ENCODE data around the gene NTSR2. TPM values are rescaled to one million over a fixed set of nuclear protein-coding genes. Genes with fewer than 3 reads are reported as not detected.

The NTSR2 gene
- polyA plus RNA-seq, 2 of the 4 experiments (the other 2 are of a cell fraction) = not detected

DNA sequence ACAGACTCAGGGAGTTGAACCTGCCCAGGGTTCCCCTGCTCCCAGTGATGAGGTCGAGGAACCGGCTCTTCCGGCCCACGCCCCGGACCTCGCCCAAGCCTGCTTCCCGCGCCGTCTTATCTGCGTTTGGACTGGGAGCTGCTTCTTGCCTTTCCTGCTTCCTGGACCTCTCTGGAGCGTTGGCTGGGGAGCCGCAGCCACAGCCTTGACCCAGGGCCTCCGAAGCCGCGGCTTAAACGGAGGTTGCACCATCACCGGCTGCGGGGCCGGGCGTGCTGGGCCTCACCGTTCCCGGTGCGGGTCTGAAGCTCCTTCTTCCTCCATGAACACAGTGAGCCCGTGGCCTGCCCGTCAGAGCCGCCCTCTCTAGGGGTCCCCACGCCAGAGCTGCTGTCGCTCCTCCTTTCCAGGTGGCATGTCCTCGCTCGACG is 13.3 kb downstream of the NTSR2 start (continued):
- TF ChIP-seq, protein P1, sequence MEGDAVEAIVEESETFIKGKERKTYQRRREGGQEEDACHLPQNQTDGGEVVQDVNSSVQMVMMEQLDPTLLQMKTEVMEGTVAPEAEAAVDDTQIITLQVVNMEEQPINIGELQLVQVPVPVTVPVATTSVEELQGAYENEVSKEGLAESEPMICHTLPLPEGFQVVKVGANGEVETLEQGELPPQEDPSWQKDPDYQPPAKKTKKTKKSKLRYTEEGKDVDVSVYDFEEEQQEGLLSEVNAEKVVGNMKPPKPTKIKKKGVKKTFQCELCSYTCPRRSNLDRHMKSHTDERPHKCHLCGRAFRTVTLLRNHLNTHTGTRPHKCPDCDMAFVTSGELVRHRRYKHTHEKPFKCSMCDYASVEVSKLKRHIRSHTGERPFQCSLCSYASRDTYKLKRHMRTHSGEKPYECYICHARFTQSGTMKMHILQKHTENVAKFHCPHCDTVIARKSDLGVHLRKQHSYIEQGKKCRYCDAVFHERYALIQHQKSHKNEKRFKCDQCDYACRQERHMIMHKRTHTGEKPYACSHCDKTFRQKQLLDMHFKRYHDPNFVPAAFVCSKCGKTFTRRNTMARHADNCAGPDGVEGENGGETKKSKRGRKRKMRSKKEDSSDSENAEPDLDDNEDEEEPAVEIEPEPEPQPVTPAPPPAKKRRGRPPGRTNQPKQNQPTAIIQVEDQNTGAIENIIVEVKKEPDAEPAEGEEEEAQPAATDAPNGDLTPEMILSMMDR (IDR thresholded peaks at IDR 0.05) = no peak
- TF ChIP-seq CBX2 (IDR thresholded peaks at IDR 0.05; ENCODE audit: borderline replicate concordance, low read depth) = no peak

DNA sequence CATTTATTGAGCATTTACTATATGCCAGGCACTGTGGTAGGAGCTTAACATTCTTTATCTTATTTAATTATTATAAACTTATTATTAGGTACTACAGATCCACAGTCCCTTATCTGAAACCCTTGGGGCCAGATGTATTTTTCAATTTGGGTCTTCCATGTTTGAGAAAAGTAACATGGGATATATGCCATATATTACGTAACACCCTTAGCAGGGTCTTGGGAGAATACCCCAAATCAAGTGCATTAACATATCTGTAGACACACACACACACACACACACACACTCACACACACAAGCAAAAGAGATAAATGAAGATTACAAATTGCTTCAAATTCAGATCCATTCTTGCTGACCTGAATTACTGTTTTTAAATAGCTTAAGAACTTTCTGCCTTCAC is 13.7 kb downstream of the NTSR2 start:
- H3K4me2 ChIP-seq = no peak overlapping the region
- peaks cover 7% of the 10 kb centered on the region for H3K9me3 ChIP-seq
- CTCF ChIA-PET = interaction anchor here (1.3 to 2.0 kb wide), 4 partner anchors 25 to 74 kb away, joined by 4 to 11 read pairs (median 4); no protein-coding TSS in a partner anchor
- H3K4me3 ChIP-seq = no peak overlapping the region
- H3K27ac ChIP-seq = no peak overlapping the region
- no peak for ATAC-seq
- no peak for FAIRE-seq
- 51% methylated on average over 1 of the region's 1 CpG for WGBS (ENCODE audit: missing lambda C conversion rate)
- DNase-seq (ENCODE audit: low read depth in 1 of 2, low spot score in 1 of 2) = no peak
- POLR2A ChIA-PET = no interaction called here
- no peaks in the 10 kb centered on the region for H3K4me1 ChIP-seq
- TF ChIP-seq KDM5A (IDR thresholded peaks at IDR 0.05) (no peak), POLR2A (IDR thresholded peaks at IDR 0.05; ENCODE audit: low read length) (no peak), HDAC2 (IDR thresholded peaks at IDR 0.05) (no peak), MYC (IDR thresholded peaks at IDR 0.05; ENCODE audit: borderline replicate concordance, low read length) (no peak), EHMT2 (IDR thresholded peaks at IDR 0.05; ENCODE audit: low read depth) (no peak)
- TF ChIP-seq, protein P2, sequence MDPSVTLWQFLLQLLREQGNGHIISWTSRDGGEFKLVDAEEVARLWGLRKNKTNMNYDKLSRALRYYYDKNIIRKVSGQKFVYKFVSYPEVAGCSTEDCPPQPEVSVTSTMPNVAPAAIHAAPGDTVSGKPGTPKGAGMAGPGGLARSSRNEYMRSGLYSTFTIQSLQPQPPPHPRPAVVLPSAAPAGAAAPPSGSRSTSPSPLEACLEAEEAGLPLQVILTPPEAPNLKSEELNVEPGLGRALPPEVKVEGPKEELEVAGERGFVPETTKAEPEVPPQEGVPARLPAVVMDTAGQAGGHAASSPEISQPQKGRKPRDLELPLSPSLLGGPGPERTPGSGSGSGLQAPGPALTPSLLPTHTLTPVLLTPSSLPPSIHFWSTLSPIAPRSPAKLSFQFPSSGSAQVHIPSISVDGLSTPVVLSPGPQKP (IDR thresholded peaks at IDR 0.05; ENCODE audit: low read depth, low read length) = no peak
- TF ChIP-seq, protein P3, sequence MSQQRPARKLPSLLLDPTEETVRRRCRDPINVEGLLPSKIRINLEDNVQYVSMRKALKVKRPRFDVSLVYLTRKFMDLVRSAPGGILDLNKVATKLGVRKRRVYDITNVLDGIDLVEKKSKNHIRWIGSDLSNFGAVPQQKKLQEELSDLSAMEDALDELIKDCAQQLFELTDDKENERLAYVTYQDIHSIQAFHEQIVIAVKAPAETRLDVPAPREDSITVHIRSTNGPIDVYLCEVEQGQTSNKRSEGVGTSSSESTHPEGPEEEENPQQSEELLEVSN (IDR thresholded peaks at IDR 0.05; ENCODE audit: borderline replicate concordance, low read depth) = no peak
- TF ChIP-seq, protein P4, sequence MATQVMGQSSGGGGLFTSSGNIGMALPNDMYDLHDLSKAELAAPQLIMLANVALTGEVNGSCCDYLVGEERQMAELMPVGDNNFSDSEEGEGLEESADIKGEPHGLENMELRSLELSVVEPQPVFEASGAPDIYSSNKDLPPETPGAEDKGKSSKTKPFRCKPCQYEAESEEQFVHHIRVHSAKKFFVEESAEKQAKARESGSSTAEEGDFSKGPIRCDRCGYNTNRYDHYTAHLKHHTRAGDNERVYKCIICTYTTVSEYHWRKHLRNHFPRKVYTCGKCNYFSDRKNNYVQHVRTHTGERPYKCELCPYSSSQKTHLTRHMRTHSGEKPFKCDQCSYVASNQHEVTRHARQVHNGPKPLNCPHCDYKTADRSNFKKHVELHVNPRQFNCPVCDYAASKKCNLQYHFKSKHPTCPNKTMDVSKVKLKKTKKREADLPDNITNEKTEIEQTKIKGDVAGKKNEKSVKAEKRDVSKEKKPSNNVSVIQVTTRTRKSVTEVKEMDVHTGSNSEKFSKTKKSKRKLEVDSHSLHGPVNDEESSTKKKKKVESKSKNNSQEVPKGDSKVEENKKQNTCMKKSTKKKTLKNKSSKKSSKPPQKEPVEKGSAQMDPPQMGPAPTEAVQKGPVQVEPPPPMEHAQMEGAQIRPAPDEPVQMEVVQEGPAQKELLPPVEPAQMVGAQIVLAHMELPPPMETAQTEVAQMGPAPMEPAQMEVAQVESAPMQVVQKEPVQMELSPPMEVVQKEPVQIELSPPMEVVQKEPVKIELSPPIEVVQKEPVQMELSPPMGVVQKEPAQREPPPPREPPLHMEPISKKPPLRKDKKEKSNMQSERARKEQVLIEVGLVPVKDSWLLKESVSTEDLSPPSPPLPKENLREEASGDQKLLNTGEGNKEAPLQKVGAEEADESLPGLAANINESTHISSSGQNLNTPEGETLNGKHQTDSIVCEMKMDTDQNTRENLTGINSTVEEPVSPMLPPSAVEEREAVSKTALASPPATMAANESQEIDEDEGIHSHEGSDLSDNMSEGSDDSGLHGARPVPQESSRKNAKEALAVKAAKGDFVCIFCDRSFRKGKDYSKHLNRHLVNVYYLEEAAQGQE (IDR thresholded peaks at IDR 0.05) = no peak

DNA sequence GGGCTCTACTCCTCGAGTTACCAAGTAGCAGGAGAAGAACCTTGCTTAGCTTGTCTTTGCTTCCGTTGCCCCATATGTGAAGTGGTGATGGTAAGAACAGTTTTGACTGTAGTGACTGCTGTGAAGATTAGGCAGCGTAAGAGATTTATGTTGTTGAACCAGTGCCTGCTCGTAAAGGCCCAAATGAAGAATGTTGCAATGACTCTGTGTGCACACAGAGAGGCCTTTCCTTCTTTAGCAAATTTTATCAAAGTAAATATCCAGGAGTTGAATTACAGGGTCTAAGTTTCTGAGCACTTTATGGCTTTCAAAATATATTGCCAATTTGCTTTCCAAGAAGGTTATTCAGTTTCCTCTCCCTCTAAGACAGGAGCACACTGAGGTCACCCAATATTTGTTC is 14.5 kb downstream of the NTSR2 start:
- DNase-seq (ENCODE audit: low read depth in 1 of 2, low spot score in 1 of 2) (no peak), FAIRE-seq (no peak), ATAC-seq (no peak)
- Histone ChIP-seq H3K27ac (no peak overlapping the region), H3K4me2 (no peak overlapping the region), H3K4me3 (no peak overlapping the region), H3K4me1 (no peaks in the 10 kb centered on the region), H3K9me3 (peaks cover 6% of the 10 kb centered on the region; the same call in 2 of the 3 replicates)
- ChIA-PET POLR2A (no interaction called here), CTCF (interaction anchor here (0.8 to 2.0 kb wide), 4 partner anchors 21 to 72 kb away, joined by 3 to 11 read pairs (median 4); no protein-coding TSS in a partner anchor)
- TF ChIP-seq JUNB (IDR thresholded peaks at IDR 0.05) = no peak
- no peak for TF ChIP-seq EHF (CRISPR knock-in tag; IDR thresholded peaks at IDR 0.05)
- WGBS (ENCODE audit: missing lambda C conversion rate) = 51% methylated on average over 4 of the region's 4 CpGs

DNA sequence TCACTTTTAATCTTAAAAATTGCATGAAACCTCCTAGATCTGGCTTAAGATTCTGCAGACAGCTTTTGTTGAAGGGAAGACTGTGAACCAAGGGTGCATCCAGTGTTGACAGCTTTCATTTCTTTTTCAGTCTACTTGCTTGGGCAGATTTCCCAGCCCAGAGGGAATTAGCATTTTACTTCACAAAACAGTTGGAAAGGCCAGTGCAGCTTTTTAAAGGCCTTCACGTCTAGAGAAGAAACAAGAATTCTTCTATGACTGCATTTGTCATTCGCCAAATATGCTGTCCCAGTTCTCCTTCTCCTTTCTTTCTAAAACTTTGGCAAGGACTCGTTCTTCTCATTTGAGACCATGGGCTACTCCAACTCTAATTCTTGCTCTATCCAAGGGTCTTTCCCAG is 17.4 kb downstream of the NTSR2 start:
- H3K4me2 ChIP-seq = no peak overlapping the region
- FAIRE-seq (no peak), DNase-seq (ENCODE audit: low read depth in 1 of 2, low spot score in 1 of 2) (no peak), ATAC-seq (no peak)
- POLR2A ChIA-PET = no interaction called here
- 22% methylated on average over 3 of the region's 3 CpGs for WGBS (ENCODE audit: missing lambda C conversion rate)
- CTCF ChIA-PET = interaction anchor here (1.3 to 3.6 kb wide), 5 partner anchors 10 to 171 kb away, joined by 4 to 14 read pairs (median 5); no protein-coding TSS in a partner anchor
- H3K27ac ChIP-seq = no peak overlapping the region
- H3K9me3 ChIP-seq = no peaks in the 10 kb centered on the region
- H3K4me3 ChIP-seq = no peak overlapping the region
- H3K4me1 ChIP-seq = no peaks in the 10 kb centered on the region
- TF ChIP-seq ZSCAN20 (CRISPR knock-in tag; IDR thresholded peaks at IDR 0.05) (no peak), TFCP2L1 (CRISPR knock-in tag; IDR thresholded peaks at IDR 0.05) (no peak), CHD2 (IDR thresholded peaks at IDR 0.05; ENCODE audit: low read length, partially characterized antibody) (no peak), NPAS2 (CRISPR knock-in tag; IDR thresholded peaks at IDR 0.05; ENCODE audit: borderline replicate concordance) (no peak), HOXB5 (CRISPR knock-in tag; IDR thresholded peaks at IDR 0.05) (no peak), MAZ (IDR thresholded peaks at IDR 0.05; ENCODE audit: borderline replicate concordance, low read depth, low read length) (no peak), SMC3 (IDR thresholded peaks at IDR 0.05) (no peak)
- TF ChIP-seq, protein P5, sequence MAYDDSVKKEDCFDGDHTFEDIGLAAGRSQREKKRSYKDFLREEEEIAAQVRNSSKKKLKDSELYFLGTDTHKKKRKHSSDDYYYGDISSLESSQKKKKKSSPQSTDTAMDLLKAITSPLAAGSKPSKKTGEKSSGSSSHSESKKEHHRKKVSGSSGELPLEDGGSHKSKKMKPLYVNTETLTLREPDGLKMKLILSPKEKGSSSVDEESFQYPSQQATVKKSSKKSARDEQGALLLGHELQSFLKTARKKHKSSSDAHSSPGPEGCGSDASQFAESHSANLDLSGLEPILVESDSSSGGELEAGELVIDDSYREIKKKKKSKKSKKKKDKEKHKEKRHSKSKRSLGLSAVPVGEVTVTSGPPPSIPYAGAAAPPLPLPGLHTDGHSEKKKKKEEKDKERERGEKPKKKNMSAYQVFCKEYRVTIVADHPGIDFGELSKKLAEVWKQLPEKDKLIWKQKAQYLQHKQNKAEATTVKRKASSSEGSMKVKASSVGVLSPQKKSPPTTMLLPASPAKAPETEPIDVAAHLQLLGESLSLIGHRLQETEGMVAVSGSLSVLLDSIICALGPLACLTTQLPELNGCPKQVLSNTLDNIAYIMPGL (CRISPR knock-in tag; IDR thresholded peaks at IDR 0.05; ENCODE audit: borderline replicate concordance) = no peak
- TF ChIP-seq, protein P1 (IDR thresholded peaks at IDR 0.05) = no peak

All from A549 (cell line).